CD14-positive monocyte (primary cell): Measurements from ENCODE around the gene PITPNB. TPM values are rescaled to one million over a fixed set of nuclear protein-coding genes. Genes with fewer than 3 reads are reported as not detected.
A peak's percentile ranks its signal among the peaks of the same experiment; 100 is the strongest.

Source experiments
- DNase-seq, 3 donors: peaks; one replicate each; pipeline ENCODE4 v3.0.0-alpha.2; 2011 to 2022
- H2AFZ ChIP-seq: 2 replicates; pipeline ENCODE4 v1.6.0; 2012; ENCODE audit warnings: mild to moderate bottlenecking, low read depth, low read length, inconsistent platforms; ENCODE audit not compliant: insufficient read depth, poor library complexity, severe bottlenecking
- H3K27ac ChIP-seq, 2 donors: 1 replicate in 1 of 2; 2 replicates in 1 of 2; pipeline ENCODE4 v1.5.1; 2012 to 2013; ENCODE audit warnings: low read length in 2 of 2, control low read depth in 1 of 2, inconsistent platforms in 1 of 2, low read depth in 1 of 2, mild to moderate bottlenecking in 1 of 2
- H3K27me3 ChIP-seq, 2 donors: one replicate each; pipeline versions ENCODE4 v1.6.0 to v1.6.1; 2011 to 2013; ENCODE audit warnings: low read length in 2 of 2; ENCODE audit not compliant: control insufficient read depth in 2 of 2, insufficient read depth in 2 of 2
- H3K36me3 ChIP-seq, 2 donors: replicated peaks in 1 of 2; 1 replicate in 1 of 2; 2 replicates in 1 of 2; pipeline versions ENCODE4 v1.5.1 to v1.6.1; 2012 to 2013; ENCODE audit warnings: low read length in 2 of 2, control low read depth in 1 of 2, inconsistent platforms in 1 of 2, mild to moderate bottlenecking in 1 of 2; ENCODE audit not compliant: insufficient read depth in 2 of 2, control insufficient read depth in 1 of 2
- H3K4me1 ChIP-seq, 2 donors: 1 replicate in 1 of 2; 2 replicates in 1 of 2; pipeline versions ENCODE4 v1.5.1 to v1.6.1; 2012 to 2013; ENCODE audit warnings: low read length in 2 of 2, control low read depth in 1 of 2, inconsistent platforms in 1 of 2, mild to moderate bottlenecking in 1 of 2, moderate library complexity in 1 of 2; ENCODE audit not compliant: insufficient read depth in 2 of 2, control insufficient read depth in 1 of 2
- H3K4me2 ChIP-seq: replicated peaks from 2 replicates; pipeline ENCODE3; 2012; ENCODE audit warnings: low read length, moderate library complexity, mild to moderate bottlenecking; ENCODE audit not compliant: poor library complexity, severe bottlenecking; ENCODE audit errors: extremely low read depth
- H3K4me3 ChIP-seq, 3 experiments: fragments of 200-600 bp in 1 of 3; sonication (generic) in 1 of 3; replicated peaks in 1 of 3; 1 replicate in 2 of 3; 2 replicates in 1 of 3; pipeline ENCODE4 v1.5.1; 2011 to 2013; ENCODE audit warnings: low read length in 3 of 3, mild to moderate bottlenecking in 3 of 3, control low read depth in 2 of 3, low read depth in 2 of 3, inconsistent platforms in 1 of 3, moderate library complexity in 1 of 3
- H3K79me2 ChIP-seq: 2 replicates; pipeline ENCODE4 v1.6.0; 2012; ENCODE audit warnings: mild to moderate bottlenecking, control low read depth, inconsistent platforms, low read length, moderate library complexity; ENCODE audit not compliant: insufficient read depth
- H3K9ac ChIP-seq: 2 replicates; pipeline ENCODE4 v1.6.0; 2017; ENCODE audit warnings: low read length, mild to moderate bottlenecking; ENCODE audit not compliant: insufficient read depth, poor library complexity, severe bottlenecking
- H3K9me3 ChIP-seq, 2 donors: replicated peaks in 1 of 2; 1 replicate in 1 of 2; 2 replicates in 1 of 2; pipeline versions ENCODE4 v1.5.1 to v1.6.1; 2012 to 2013; ENCODE audit warnings: low read length in 2 of 2, control low read depth in 1 of 2; ENCODE audit not compliant: control insufficient read depth in 1 of 2, insufficient read depth in 1 of 2
- H4K20me1 ChIP-seq: 2 replicates; pipeline ENCODE4 v1.6.0; 2012; ENCODE audit warnings: mild to moderate bottlenecking, low read length, control low read depth, moderate library complexity; ENCODE audit not compliant: insufficient read depth
- H3K27ac Mint-ChIP-seq, 7 donors: one replicate each; pipeline ENCODE4 v1.8.0; 2020; ENCODE audit warnings: mild to moderate bottlenecking in 7 of 7, mixed read lengths in 7 of 7, moderate library complexity in 6 of 7, inconsistent platforms in 2 of 7
- H3K27me3 Mint-ChIP-seq, 3 donors: one replicate each; pipeline ENCODE4 v1.8.0; 2021 to 2022; ENCODE audit warnings: low read depth in 3 of 3, mild to moderate bottlenecking in 3 of 3, mixed read lengths in 3 of 3, moderate library complexity in 3 of 3, inconsistent platforms in 1 of 3
- H3K36me3 Mint-ChIP-seq, 2 donors: one replicate each; pipeline ENCODE4 v1.8.0; 2020; ENCODE audit warnings: mixed read lengths in 2 of 2, inconsistent platforms in 1 of 2, mild to moderate bottlenecking in 1 of 2
- H3K4me1 Mint-ChIP-seq: one replicate; pipeline ENCODE4 v1.8.0; 2020; ENCODE audit warnings: mild to moderate bottlenecking, mixed read lengths
- H3K4me3 Mint-ChIP-seq, 2 donors: one replicate each; pipeline ENCODE4 v1.8.0; 2020; ENCODE audit warnings: mild to moderate bottlenecking in 2 of 2, mixed read lengths in 2 of 2, moderate library complexity in 1 of 2
- H3K9me3 Mint-ChIP-seq, 7 donors: one replicate each; pipeline ENCODE4 v1.8.0; 2020 to 2022; ENCODE audit warnings: mixed read lengths in 7 of 7, mild to moderate bottlenecking in 6 of 7, moderate library complexity in 6 of 7, inconsistent platforms in 2 of 7
- CTCF ChIP-seq: fragments of 200-600 bp; IDR thresholded peaks from one replicate; pipeline ENCODE4 v1.8.0; 2022; ENCODE audit warnings: antibody characterized with exemption, mild to moderate bottlenecking
- WGBS: methylation state at CpG from one replicate; pipeline ENCODE4 v1.1.5; 2013; ENCODE audit warnings: missing lambda C conversion rate; ENCODE audit not compliant: insufficient coverage; 5-methylcytosine and 5-hydroxymethylcytosine counted together
- intact Hi-C, 2 donors: fragments of 100-400 bp; cut with micrococcal nuclease; formaldehyde crosslinking; loops; one replicate each; pipeline versions ENCODE4 v1.15.0 to v1.15.1; 2023
- polyA plus RNA-seq, 3 donors: library from polyadenylated mRNA; depleted of rRNA in 1 of 3; unstranded in 2 of 3; stranded (reverse) in 1 of 3; fragments of 300-500 nt in 2 of 3; fragments of >200 nt in 1 of 3; fragmentation: Illumina TruSeq in 2 of 3; gene quantifications; 1 replicate in 2 of 3; 2 replicates in 1 of 3; pipeline ENCODE4 v1.2.3, GENCODE V29; 2012 to 2021

Gene PITPNB
- polyA plus RNA-seq, 3 donors = 19.2 to 29.1 (median 25.2) TPM

- Mint-ChIP-seq H3K4me1 (peaks cover 13% of the 10 kb centered on the region), H3K27ac (peak overlapping the region in 2 of 7 donors; percentile 20 to 58), H3K27me3 (no peaks in the 10 kb centered on the region), H3K36me3 (no peaks in the 10 kb centered on the region), H3K4me3 (peak overlapping the region in 1 of 2 donors; percentile 64), H3K9me3 (peaks cover 0 to 4% (median 0%) of the 10 kb centered on the region in 7 donors)
- no peaks in the 10 kb centered on the region for H4K20me1 ChIP-seq
- H3K9ac ChIP-seq = no peak overlapping the region
- H3K27ac ChIP-seq = no peak overlapping the region
- H3K4me1 ChIP-seq = peaks cover 7 to 11% of the 10 kb centered on the region in 2 donors
- no peaks in the 10 kb centered on the region for H3K9me3 ChIP-seq
- no peaks in the 10 kb centered on the region for H3K79me2 ChIP-seq
- TF ChIP-seq CTCF = no peak
- no peak overlapping the region for H3K4me2 ChIP-seq
- no peaks in the 10 kb centered on the region for H3K36me3 ChIP-seq
- no peak overlapping the region for H3K4me3 ChIP-seq
- peak; percentile 1 to 6 (median 4) for DNase-seq
- intact Hi-C loops = no loop called here
- no peaks in the 10 kb centered on the region for H3K27me3 ChIP-seq
- WGBS = no CpG with 5 or more reads among the region's 3 CpGs
- H2AFZ ChIP-seq = peak overlapping the region; percentile 11
Measured at GRCh38 chr22:27952779-27953178, 33.7 kb upstream of the PITPNB start.

GRCh38 chr22:27952091-27952490 is 33.0 kb upstream of the PITPNB start:
- H3K36me3 Mint-ChIP-seq = no peaks in the 10 kb centered on the region
- H4K20me1 ChIP-seq = no peaks in the 10 kb centered on the region
- no CpG with 5 or more reads among the region's 3 CpGs for WGBS
- H3K27me3 Mint-ChIP-seq = no peaks in the 10 kb centered on the region
- H3K36me3 ChIP-seq = no peaks in the 10 kb centered on the region
- peak overlapping the region in 2 of 7 donors; percentile 23 to 75 for H3K27ac Mint-ChIP-seq
- no peaks in the 10 kb centered on the region for H3K9me3 ChIP-seq
- H3K4me2 ChIP-seq = no peak overlapping the region
- no peak overlapping the region for H3K9ac ChIP-seq
- H3K9me3 Mint-ChIP-seq = peaks cover 0 to 4% (median 0%) of the 10 kb centered on the region in 7 donors
- H3K79me2 ChIP-seq = no peaks in the 10 kb centered on the region
- no peak overlapping the region for H3K4me3 ChIP-seq
- peaks cover 7 to 11% of the 10 kb centered on the region in 2 donors for H3K4me1 ChIP-seq
- peak; percentile 9 to 25 (median 17) for DNase-seq
- intact Hi-C loops = no loop called here
- no peak overlapping the region for H3K4me3 Mint-ChIP-seq
- TF ChIP-seq CTCF = no peak
- H3K27ac ChIP-seq = no peak overlapping the region
- H3K27me3 ChIP-seq = no peaks in the 10 kb centered on the region
- H2AFZ ChIP-seq = no peak overlapping the region
- peaks cover 13% of the 10 kb centered on the region for H3K4me1 Mint-ChIP-seq
